Stomach (tissue), 9 donors: ENCODE data around the gene CACNG6. TPM values are rescaled to one million over a fixed set of nuclear protein-coding genes. Genes with fewer than 3 reads are reported as not detected.

ENCODE experiments used
- DNase-seq, 2 donors: peaks; one replicate each; pipeline versions ENCODE4 v3.0.0 to v3.0.0-alpha.2; 2013 to 2019
- H3K27ac ChIP-seq, 5 donors: fragments of 200-600 bp in 4 of 5; sonication (generic) in 4 of 5; one replicate each; pipeline ENCODE4 v1.5.1; 2013 to 2019; ENCODE audit warnings: mild to moderate bottlenecking in 1 of 5, moderate library complexity in 1 of 5
- H3K27me3 ChIP-seq, 3 donors: fragments of 200-600 bp; sonication (generic); one replicate each; pipeline ENCODE4 v1.5.1; 2017 to 2019; ENCODE audit warnings: mixed run types in 1 of 3
- H3K36me3 ChIP-seq, 4 donors: fragments of 200-600 bp; sonication (generic); 1 replicate in 3 of 4; 2 replicates in 1 of 4; pipeline ENCODE4 v1.5.1; 2016 to 2019
- H3K4me1 ChIP-seq, 4 donors: fragments of 200-600 bp; sonication (generic); one replicate each; pipeline ENCODE4 v1.5.1; 2016 to 2019
- H3K4me3 ChIP-seq, 4 donors: fragments of 200-600 bp; sonication (generic) in 3 of 4; one replicate each; pipeline ENCODE4 v1.5.1; 2016 to 2019; ENCODE audit warnings: mild to moderate bottlenecking in 1 of 4
- H3K9me3 ChIP-seq, 4 donors: fragments of 200-600 bp; sonication (generic); one replicate each; pipeline ENCODE4 v1.5.1; 2016 to 2019
- CTCF ChIP-seq, 7 experiments: fragments of 450-650 bp in 4 of 7; fragments of 200-600 bp in 3 of 7; sonication (generic) in 3 of 7; IDR thresholded peaks; one replicate each; pipeline ENCODE4 v1.5.1; 2016 to 2019; ENCODE audit warnings: antibody characterized with exemption in 7 of 7, control low read depth in 2 of 7, mild to moderate bottlenecking in 1 of 7
- EP300 ChIP-seq: sonication (generic); formaldehyde crosslinking; IDR thresholded peaks from one replicate; pipeline ENCODE4 v1.6.1; 2017; ENCODE audit warnings: antibody characterized with exemption
- POLR2A ChIP-seq, 4 donors: fragments of 450-650 bp; IDR thresholded peaks; one replicate each; pipeline ENCODE4 v1.6.1; 2016; ENCODE audit warnings: antibody characterized with exemption in 4 of 4, control low read depth in 2 of 4, mild to moderate bottlenecking in 1 of 4, moderate library complexity in 1 of 4
- POLR2AphosphoS5 ChIP-seq, 3 donors: sonication (generic); formaldehyde crosslinking; IDR thresholded peaks; one replicate each; pipeline ENCODE4 v1.6.1; 2016; ENCODE audit warnings: antibody characterized with exemption in 3 of 3
- WGBS, 5 donors: extraction: QIAGEN DNeasy Blood & Tissue Kit in 3 of 5; methylation state at CpG; one replicate each; pipeline versions ENCODE4 v1.1.5 to v1.1.7; 2013 to 2018; 5-methylcytosine and 5-hydroxymethylcytosine counted together
- intact Hi-C: fragments of 100-400 bp; cut with DNase I; formaldehyde crosslinking; loops from one replicate; pipeline ENCODE4 v1.15.1; 2023; ENCODE audit warnings: low total_unique reads
- polyA plus RNA-seq, 3 donors: library from polyadenylated mRNA; stranded (reverse); fragments of 200-250 nt; gene quantifications; one replicate each; pipeline ENCODE4 v1.2.3, GENCODE V29; 2013
- small RNA-seq, 4 donors: library from RNA; depleted of rRNA; stranded (forward); fragments of <200 nt; gene quantifications; one replicate each; pipeline ENCODE3, GENCODE V24; 2016
- total RNA-seq, 5 donors: library from RNA; depleted of rRNA; stranded (reverse); fragments of >200 nt; gene quantifications; one replicate each; pipeline versions ENCODE4 v1.1.0 to v1.2.3, GENCODE V29; 2014 to 2016
- donor health status: healthy with polysubstance abuse.
- donor health status: Bipolar disorder and iron deficiency.
- donor health status: healthy.

The CACNG6 gene
- total and polyA plus RNA-seq, 8 donors, result 0.13 to 0.58 (median 0.46) TPM; not detected in 5

GRCh38 chr19:54041969-54042606 is 50.7 kb downstream of the CACNG6 start:
- H3K4me1 ChIP-seq, result no peaks in the 10 kb centered on the region
- intact Hi-C loops, result no loop called here
- H3K36me3 ChIP-seq, result no peaks in the 10 kb centered on the region
- H3K27me3 ChIP-seq, result peaks cover 0 to 45% (median 0%) of the 10 kb centered on the region in 3 donors
- no peak for TF ChIP-seq POLR2AphosphoS5 (IDR thresholded peaks at IDR 0.05)
- no peak for TF ChIP-seq EP300
- no peak for TF ChIP-seq POLR2A (IDR thresholded peaks at IDR 0.05)
- no peak for TF ChIP-seq CTCF (IDR thresholded peaks at IDR 0.05)
- WGBS, 5 donors, result 56 to 69% (median 66%) methylated on average over 9 of the region's 9 CpGs
- H3K27ac ChIP-seq, result no peak overlapping the region
- H3K4me3 ChIP-seq, result no peak overlapping the region
- DNase-seq, result no peak
- H3K9me3 ChIP-seq, result no peaks in the 10 kb centered on the region

- intact Hi-C loops, result no loop called here
- 66 to 81% (median 77%) methylated on average over 2 to 3 of the region's 3 CpGs for WGBS, 5 donors
- no peak for DNase-seq
- no peaks in the 10 kb centered on the region for H3K36me3 ChIP-seq
- H3K9me3 ChIP-seq, result no peaks in the 10 kb centered on the region
- peaks cover 0 to 54% (median 0%) of the 10 kb centered on the region in 3 donors for H3K27me3 ChIP-seq
- TF ChIP-seq CTCF (IDR thresholded peaks at IDR 0.05), result no peak
- no peak for TF ChIP-seq POLR2A (IDR thresholded peaks at IDR 0.05)
- no peak for TF ChIP-seq EP300
- no peak for TF ChIP-seq POLR2AphosphoS5 (IDR thresholded peaks at IDR 0.05)
- H3K4me1 ChIP-seq, result no peaks in the 10 kb centered on the region
- H3K27ac ChIP-seq, result no peak overlapping the region
- no peak overlapping the region for H3K4me3 ChIP-seq
These were observed 51.6 kb downstream of the CACNG6 start for GRCh38 chr19:54042989-54043388.

- Histone ChIP-seq H3K4me3 (no peak overlapping the region), H3K4me1 (no peaks in the 10 kb centered on the region), H3K9me3 (peaks cover 0 to 6% (median 3%) of the 10 kb centered on the region in 4 donors), H3K27ac (no peak overlapping the region), H3K27me3 (peaks cover 0 to 61% (median 0%) of the 10 kb centered on the region in 3 donors), H3K36me3 (no peaks in the 10 kb centered on the region)
- no peak for DNase-seq
- 72 to 80% (median 78%) methylated on average over 2 of the region's 2 CpGs for WGBS, 5 donors
- intact Hi-C loops, result no loop called here
- TF ChIP-seq POLR2AphosphoS5 (IDR thresholded peaks at IDR 0.05), result no peak
- no peak for TF ChIP-seq EP300
- TF ChIP-seq POLR2A (IDR thresholded peaks at IDR 0.05), result no peak
- no peak for TF ChIP-seq CTCF (IDR thresholded peaks at IDR 0.05)
These were observed 54.3 kb downstream of the CACNG6 start for GRCh38 chr19:54045771-54046170.

GRCh38 chr19:54047616-54048015 is 56.2 kb downstream of the CACNG6 start:
- intact Hi-C loops, result no loop called here
- Histone ChIP-seq H3K27ac (no peak overlapping the region), H3K4me3 (no peak overlapping the region), H3K27me3 (peaks cover 0 to 56% (median 0%) of the 10 kb centered on the region in 3 donors), H3K36me3 (no peaks in the 10 kb centered on the region), H3K4me1 (no peaks in the 10 kb centered on the region), H3K9me3 (peaks cover 0 to 6% (median 3%) of the 10 kb centered on the region in 4 donors)
- WGBS, 5 donors, result 77 to 86% (median 84%) methylated on average over 4 of the region's 4 CpGs
- TF ChIP-seq EP300 (no peak), CTCF (IDR thresholded peaks at IDR 0.05) (no peak), POLR2A (IDR thresholded peaks at IDR 0.05) (no peak), POLR2AphosphoS5 (IDR thresholded peaks at IDR 0.05) (no peak)
- DNase-seq, result no peak

Small RNA genes lying within 50 kb of the gene (small RNA-seq; reads per million reads assigned to genes)
- gene AC012314.20, result 0 reads per million in 4 donors

Other genes starting within 250 kb of the CACNG6 start
- under 1 TPM in 1 of 5 donors, not detected in 4; 0.18 TPM for gene NLRP12, start 167.3 kb upstream of the CACNG6 start, total RNA-seq
- under 1 TPM in 2 of 3 donors, not detected in 1; 0.05 to 0.06 TPM for gene NLRP12, start 167.3 kb upstream of the CACNG6 start, polyA plus RNA-seq
- 100 to 1,000 TPM in 2 of 5 donors, 10 to 100 TPM in 3; 20.7 to 195 (median 72.8) TPM for gene MYADM, start 123.8 kb upstream of the CACNG6 start, total RNA-seq
- 10 to 100 TPM; 24.0 to 28.9 (median 24.5) TPM for gene MYADM, start 123.8 kb upstream of the CACNG6 start, polyA plus RNA-seq
- not detected for gene PRKCG, start 109.4 kb upstream of the CACNG6 start, total RNA-seq
- under 1 TPM in 2 of 3 donors, not detected in 1; 0.25 to 0.30 TPM for gene PRKCG, start 109.4 kb upstream of the CACNG6 start, polyA plus RNA-seq
- not detected for gene CACNG7, start 82.4 kb upstream of the CACNG6 start, total RNA-seq
- under 1 TPM in 1 of 3 donors, not detected in 2; 0.05 TPM for gene CACNG7, start 82.4 kb upstream of the CACNG6 start, polyA plus RNA-seq
- under 1 TPM in 2 of 5 donors, not detected in 3; under 0.01 to 0.45 TPM for gene CACNG8, start 28.7 kb upstream of the CACNG6 start, total RNA-seq
- gene CACNG8, start 28.7 kb upstream of the CACNG6 start, polyA plus RNA-seq, result under 1 TPM in 2 of 3 donors, not detected in 1; under 0.01 to 0.03 TPM
- not detected for gene VSTM1, start 72.3 kb downstream of the CACNG6 start, total RNA-seq
- not detected for gene VSTM1, start 72.3 kb downstream of the CACNG6 start, polyA plus RNA-seq
- not detected for gene TARM1, start 89.7 kb downstream of the CACNG6 start, total RNA-seq
- gene TARM1, start 89.7 kb downstream of the CACNG6 start, polyA plus RNA-seq, result not detected
- 1 to 10 TPM in 1 of 5 donors, under 1 TPM in 1, not detected in 3; 0.45 to 2.6 TPM for gene OSCAR, start 109.2 kb downstream of the CACNG6 start, total RNA-seq
- gene OSCAR, start 109.2 kb downstream of the CACNG6 start, polyA plus RNA-seq, result under 1 TPM in 2 of 3 donors, not detected in 1; 0.81 to 0.95 TPM
- 100 to 1,000 TPM in 1 of 5 donors, 10 to 100 TPM in 1, 1 to 10 TPM in 2, not detected in 1; 7.0 to 401 (median 16.2) TPM for gene NDUFA3, start 111.2 kb downstream of the CACNG6 start, total RNA-seq
- 100 to 1,000 TPM; 253 to 356 (median 281) TPM for gene NDUFA3, start 111.2 kb downstream of the CACNG6 start, polyA plus RNA-seq
- gene TFPT, start 124.0 kb downstream of the CACNG6 start, total RNA-seq, result 10 to 100 TPM in 1 of 5 donors, 1 to 10 TPM in 2, under 1 TPM in 1, not detected in 1; 0.45 to 10.9 (median 4.8) TPM
- 10 to 100 TPM; 22.9 to 31.8 (median 23.1) TPM for gene TFPT, start 124.0 kb downstream of the CACNG6 start, polyA plus RNA-seq
- gene PRPF31, start 124.1 kb downstream of the CACNG6 start, total RNA-seq, result 10 to 100 TPM; 22.8 to 98.2 (median 27.8) TPM
- gene PRPF31, start 124.1 kb downstream of the CACNG6 start, polyA plus RNA-seq, result 10 to 100 TPM; 46.3 to 53.1 (median 46.3) TPM
- 100 to 1,000 TPM in 1 of 5 donors, 10 to 100 TPM in 4; 11.2 to 100 (median 36.2) TPM for gene CNOT3, start 146.1 kb downstream of the CACNG6 start, total RNA-seq
- gene CNOT3, start 146.1 kb downstream of the CACNG6 start, polyA plus RNA-seq, result 10 to 100 TPM; 18.2 to 40.5 (median 22.3) TPM
- 10 to 100 TPM in 2 of 5 donors, 1 to 10 TPM in 1, not detected in 2; 4.2 to 35.6 (median 21.0) TPM for gene LENG1, start 168.1 kb downstream of the CACNG6 start, total RNA-seq
- gene LENG1, start 168.1 kb downstream of the CACNG6 start, polyA plus RNA-seq, result 10 to 100 TPM in 1 of 3 donors, 1 to 10 TPM in 2; 8.2 to 12.0 (median 8.6) TPM
- gene TMC4, start 181.5 kb downstream of the CACNG6 start, total RNA-seq, result 10 to 100 TPM; 28.0 to 99.5 (median 47.1) TPM
- 10 to 100 TPM; 33.4 to 49.8 (median 39.3) TPM for gene TMC4, start 181.5 kb downstream of the CACNG6 start, polyA plus RNA-seq
- 1,000 to 10,000 TPM in 1 of 5 donors, 100 to 1,000 TPM in 1, 10 to 100 TPM in 3; 22.0 to 1,215 (median 95.1) TPM for gene MBOAT7, start 197.9 kb downstream of the CACNG6 start, total RNA-seq
- 10 to 100 TPM; 14.1 to 20.6 (median 19.1) TPM for gene MBOAT7, start 197.9 kb downstream of the CACNG6 start, polyA plus RNA-seq
- gene TSEN34, start 199.7 kb downstream of the CACNG6 start, total RNA-seq, result 100 to 1,000 TPM in 1 of 5 donors, 10 to 100 TPM in 4; 25.5 to 147 (median 34.5) TPM
- gene TSEN34, start 199.7 kb downstream of the CACNG6 start, polyA plus RNA-seq, result 10 to 100 TPM; 35.3 to 54.1 (median 45.1) TPM
- 1,000 to 10,000 TPM in 4 of 5 donors, 100 to 1,000 TPM in 1; 634 to 2,012 (median 1,471) TPM for gene RPS9, start 209.2 kb downstream of the CACNG6 start, total RNA-seq
- gene RPS9, start 209.2 kb downstream of the CACNG6 start, polyA plus RNA-seq, result 1,000 to 10,000 TPM; 4,159 to 5,346 (median 4,356) TPM
- gene LILRB3, start 231.4 kb downstream of the CACNG6 start, total RNA-seq, result 10 to 100 TPM in 1 of 5 donors, 1 to 10 TPM in 2, under 1 TPM in 1, not detected in 1; 0.89 to 74.7 (median 2.4) TPM
- gene LILRB3, start 231.4 kb downstream of the CACNG6 start, polyA plus RNA-seq, result 1 to 10 TPM; 1.7 to 3.0 (median 2.5) TPM